OCI-LY7 (cell line): Measurements from ENCODE around the gene TCF25. TPM values are rescaled to one million over a fixed set of nuclear protein-coding genes. Genes with fewer than 3 reads are reported as not detected.
A peak's percentile ranks its signal among the peaks of the same experiment; 100 is the strongest.

Source experiments
- BruUV-seq: library from RNA; stranded (reverse); fragments of 400-500 nt; replicated peaks from 2 replicates; lab custom pipeline; 2021; lab: Mats Ljungman, UMichigan
- CTCF ChIA-PET: fragments of 300-600 bp; sonication (Branson Sonifier 250); formaldehyde crosslinking; loops from one replicate; lab custom pipeline; 2022; ENCODE audit warnings: antibody characterized with exemption; ENCODE audit not compliant: unreplicated experiment; lab: Charles Lee
- POLR2A ChIA-PET: fragments of 300-600 bp; sonication (Branson Sonifier 250); formaldehyde crosslinking; loops from one replicate; lab custom pipeline; 2022; ENCODE audit warnings: antibody characterized with exemption; lab: Charles Lee
- DNase-seq: peaks from one replicate; pipeline ENCODE4 v3.0.0-alpha.2; 2015; ENCODE audit warnings: low spot score
- H2AFZ ChIP-seq: fragments of 200-600 bp; sonication (generic), shearing (Covaris generic); 2 replicates; pipeline ENCODE4 v1.6.1; 2014; ENCODE audit warnings: mild to moderate bottlenecking, antibody characterized with exemption, low read length, moderate library complexity
- H3K27ac ChIP-seq: fragments of 200-600 bp; sonication (generic); 2 replicates; pipeline ENCODE4 v1.5.1; 2014; ENCODE audit warnings: mixed run types, low read depth, mild to moderate bottlenecking, moderate library complexity, low read length, inconsistent platforms; ENCODE audit not compliant: poor library complexity, severe bottlenecking
- H3K36me3 ChIP-seq: fragments of 200-600 bp; sonication (generic); 2 replicates; pipeline ENCODE4 v1.6.1; 2014; ENCODE audit warnings: mild to moderate bottlenecking, antibody characterized with exemption, low read length, moderate library complexity, mixed read lengths; ENCODE audit not compliant: insufficient read depth
- H3K4me1 ChIP-seq: fragments of 200-600 bp; sonication (generic); 2 replicates; pipeline ENCODE4 v1.5.1; 2014; ENCODE audit warnings: mild to moderate bottlenecking, low read length; ENCODE audit not compliant: insufficient read depth, poor library complexity, severe bottlenecking
- H3K4me2 ChIP-seq: fragments of 200-600 bp; sonication (generic); 2 replicates; pipeline ENCODE4 v1.6.1; 2014; ENCODE audit warnings: mild to moderate bottlenecking, low read length
- H3K4me3 ChIP-seq: fragments of 200-600 bp; sonication (generic); 2 replicates; pipeline ENCODE4 v1.5.1; 2014; ENCODE audit warnings: mild to moderate bottlenecking, low read depth, low read length; ENCODE audit not compliant: poor library complexity, severe bottlenecking
- H3K79me2 ChIP-seq: fragments of 200-600 bp; sonication (generic); 2 replicates; pipeline ENCODE4 v1.6.1; 2016; ENCODE audit warnings: low read depth, mild to moderate bottlenecking, low read length, moderate library complexity, mixed read lengths; ENCODE audit not compliant: insufficient read depth
- H3K9me2 ChIP-seq: fragments of 200-600 bp; sonication (generic); 2 replicates; pipeline ENCODE4 v1.6.1; 2016; ENCODE audit warnings: mild to moderate bottlenecking, low read length, mixed read lengths; ENCODE audit not compliant: insufficient read depth
- H3K9me3 ChIP-seq: fragments of 200-600 bp; sonication (generic); 2 replicates; pipeline ENCODE4 v1.6.1; 2014; ENCODE audit warnings: mild to moderate bottlenecking, mixed run types, low read length, mixed read lengths
- H4K20me1 ChIP-seq: fragments of 200-600 bp; sonication (generic); 2 replicates; pipeline ENCODE4 v1.6.1; 2014; ENCODE audit warnings: mild to moderate bottlenecking, antibody characterized with exemption, low read length, moderate library complexity, mixed read lengths; ENCODE audit not compliant: insufficient read depth
- EZH2phosphoT487 ChIP-seq: fragments of 200-600 bp; sonication (generic); IDR thresholded peaks from 2 replicates; pipeline ENCODE4 v1.6.1; 2018; ENCODE audit warnings: low read depth, borderline replicate concordance, mild to moderate bottlenecking, mixed run types, antibody characterized with exemption, low read length, moderate library complexity, mixed read lengths
- intact Hi-C: fragments of 100-400 bp; cut with micrococcal nuclease; formaldehyde crosslinking; loops from one replicate; pipeline ENCODE4 v1.10.0; 2022; ENCODE audit not compliant: unreplicated experiment
- total RNA-seq, 2 experiments: library from RNA; depleted of rRNA in 1 of 2; stranded (reverse); fragments of >200 nt in 1 of 2; shearing (Covaris generic) in 1 of 2; gene quantifications; 2 replicates each; pipeline ENCODE4 v1.2.3, GENCODE V29; 2014 to 2022
- TF ChIP-seq, protein P1 (sequence below): fragments of 200-600 bp; sonication (generic); conservative IDR thresholded peaks from 2 replicates; pipeline ENCODE4 v1.5.1; 2014; ENCODE audit warnings: mild to moderate bottlenecking, antibody characterized with exemption, low read length, moderate library complexity, mixed read lengths

Gene TCF25
- total RNA-seq, 2 experiments from 2014 or later = 141 to 255 TPM

DNA sequence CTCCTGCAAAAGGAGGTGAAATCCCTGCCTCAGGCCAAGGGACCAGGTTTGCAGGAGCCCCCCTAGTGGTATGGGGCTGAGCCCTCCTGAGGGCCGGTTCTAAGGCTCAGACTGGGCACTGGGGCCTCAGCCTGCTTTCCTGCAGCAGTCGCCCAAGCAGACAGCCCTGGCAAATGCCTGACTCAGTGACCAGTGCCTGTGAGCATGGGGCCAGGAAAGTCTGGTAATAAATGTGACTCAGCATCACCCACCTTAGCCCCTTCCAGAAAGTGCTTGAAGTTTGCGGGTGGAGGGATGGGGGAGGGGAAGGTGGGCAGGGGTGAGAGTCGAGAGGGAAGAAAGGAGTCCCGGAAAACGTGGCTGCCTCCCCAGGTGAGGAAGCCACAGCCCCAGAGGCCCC lies 47.3 kb downstream of the TCF25 start:
- H3K9me2 ChIP-seq = no peaks in the 10 kb centered on the region
- no peak for TF ChIP-seq EZH2phosphoT487
- TF ChIP-seq, protein P1, sequence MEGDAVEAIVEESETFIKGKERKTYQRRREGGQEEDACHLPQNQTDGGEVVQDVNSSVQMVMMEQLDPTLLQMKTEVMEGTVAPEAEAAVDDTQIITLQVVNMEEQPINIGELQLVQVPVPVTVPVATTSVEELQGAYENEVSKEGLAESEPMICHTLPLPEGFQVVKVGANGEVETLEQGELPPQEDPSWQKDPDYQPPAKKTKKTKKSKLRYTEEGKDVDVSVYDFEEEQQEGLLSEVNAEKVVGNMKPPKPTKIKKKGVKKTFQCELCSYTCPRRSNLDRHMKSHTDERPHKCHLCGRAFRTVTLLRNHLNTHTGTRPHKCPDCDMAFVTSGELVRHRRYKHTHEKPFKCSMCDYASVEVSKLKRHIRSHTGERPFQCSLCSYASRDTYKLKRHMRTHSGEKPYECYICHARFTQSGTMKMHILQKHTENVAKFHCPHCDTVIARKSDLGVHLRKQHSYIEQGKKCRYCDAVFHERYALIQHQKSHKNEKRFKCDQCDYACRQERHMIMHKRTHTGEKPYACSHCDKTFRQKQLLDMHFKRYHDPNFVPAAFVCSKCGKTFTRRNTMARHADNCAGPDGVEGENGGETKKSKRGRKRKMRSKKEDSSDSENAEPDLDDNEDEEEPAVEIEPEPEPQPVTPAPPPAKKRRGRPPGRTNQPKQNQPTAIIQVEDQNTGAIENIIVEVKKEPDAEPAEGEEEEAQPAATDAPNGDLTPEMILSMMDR = peak; percentile 38
- CTCF ChIA-PET = no interaction called here
- H3K4me2 ChIP-seq = peak overlapping the region; percentile 89
- H3K79me2 ChIP-seq = peaks cover 24% of the 10 kb centered on the region
- intact Hi-C loops = loop anchor here (5.0 kb wide), 1 partner anchor 157 kb away; the partner anchor contains the start of gene PRDM7
- POLR2A ChIA-PET = no interaction called here
- H4K20me1 ChIP-seq = 0 out of 2 replicates have a peak, but pooled peaks cover 3% of the 10 kb centered on the region
- DNase-seq = no peak
- no peaks in the 10 kb centered on the region for H3K9me3 ChIP-seq
- peak overlapping the region; percentile 69 for H3K27ac ChIP-seq
- peaks cover 8% of the 10 kb centered on the region for H3K36me3 ChIP-seq
- H2AFZ ChIP-seq = no peak overlapping the region
- peaks cover 63% of the 10 kb centered on the region for H3K4me1 ChIP-seq
- peak overlapping the region; percentile 94 for H3K4me3 ChIP-seq
- BruUV-seq = no TSS peak

DNA sequence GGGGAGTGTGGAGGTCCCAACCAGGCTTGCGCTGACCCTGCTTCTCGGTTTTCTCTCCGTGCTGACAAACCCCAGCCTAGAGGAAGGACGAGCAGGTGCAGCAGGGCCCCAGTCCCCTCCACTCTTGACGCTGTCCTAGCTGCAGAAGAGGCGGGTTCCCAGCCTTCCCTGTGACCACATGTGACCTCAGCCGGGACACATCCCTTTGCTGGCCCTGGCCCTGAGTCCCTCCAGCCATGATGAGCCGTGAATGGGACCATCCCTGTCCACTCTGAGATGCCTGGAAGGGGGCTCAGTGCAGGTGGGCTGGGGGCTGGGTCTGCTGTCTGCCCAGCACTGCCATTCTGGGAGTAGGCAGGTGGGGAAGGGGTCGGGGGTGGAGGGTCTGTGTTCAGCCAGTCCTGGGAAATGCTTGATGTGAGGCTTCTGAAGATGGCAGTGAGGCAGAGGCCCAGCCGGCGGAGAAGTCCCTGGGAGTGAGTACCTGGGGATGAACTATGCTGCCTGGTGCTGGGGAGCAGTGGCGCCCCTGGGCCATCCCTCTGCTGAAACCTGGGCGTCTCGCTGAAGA lies 47.8 kb downstream of the TCF25 start:
- H3K4me2 ChIP-seq = peak overlapping the region; percentile 89
- ChIA-PET POLR2A (interaction anchor here (1.7 to 1.9 kb wide), 2 partner anchors 32 to 49 kb away, joined by 3 to 10 read pairs; no protein-coding TSS in a partner anchor), CTCF (interaction anchor here (0.9 kb wide), 1 partner anchor 29 kb away, joined by 5 read pairs; no protein-coding TSS in a partner anchor)
- peak; percentile 59 for DNase-seq
- BruUV-seq = no TSS peak
- TF ChIP-seq, protein P1 = no peak
- TF ChIP-seq EZH2phosphoT487 = no peak
- intact Hi-C loops = loop anchor here (5.0 kb wide), 1 partner anchor 156 kb away; the partner anchor contains the start of gene PRDM7
- H3K9me3 ChIP-seq = no peaks in the 10 kb centered on the region
- peak overlapping the region; percentile 94 for H3K4me3 ChIP-seq
- H3K9me2 ChIP-seq = no peaks in the 10 kb centered on the region
- peaks cover 3% of the 10 kb centered on the region for H3K36me3 ChIP-seq
- no peak overlapping the region for H2AFZ ChIP-seq
- H4K20me1 ChIP-seq = 0 out of 2 replicates have a peak, but pooled peaks cover 3% of the 10 kb centered on the region
- H3K4me1 ChIP-seq = peaks cover 63% of the 10 kb centered on the region
- H3K27ac ChIP-seq = peak overlapping the region; percentile 69
- peaks cover 27% of the 10 kb centered on the region for H3K79me2 ChIP-seq
